Lung (tissue), 12 donors: ENCODE measurements around the gene KITLG. TPM values are rescaled to one million over a fixed set of nuclear protein-coding genes. Genes with fewer than 3 reads are reported as not detected.

Experiments used
- ATAC-seq: fragments of 200-7000 bp; cut with Tn5 transposase; one replicate; pipeline ENCODE4 v1.9.1; 2020; ENCODE audit warnings: moderate number of reproducible peaks; ENCODE audit not compliant: insufficient read depth, low FRiP score
- DNase-seq, 3 donors: peaks; one replicate each; pipeline ENCODE4 v3.0.0-alpha.2; 2013 to 2017
- H3K27ac ChIP-seq, 2 donors: one replicate each; pipeline ENCODE4 v1.5.1; 2013; ENCODE audit warnings: mild to moderate bottlenecking in 2 of 2, moderate library complexity in 2 of 2, control low read depth in 1 of 2, inconsistent platforms in 1 of 2, low read depth in 1 of 2, low read length in 1 of 2
- H3K27me3 ChIP-seq, 3 donors: one replicate each; pipeline ENCODE4 v1.5.1; 2013; ENCODE audit warnings: low read length in 2 of 3; ENCODE audit not compliant: control insufficient read depth in 3 of 3, insufficient read depth in 3 of 3
- H3K36me3 ChIP-seq, 4 donors: one replicate each; pipeline ENCODE4 v1.5.1; 2013; ENCODE audit warnings: low read length in 4 of 4, mild to moderate bottlenecking in 1 of 4, moderate library complexity in 1 of 4; ENCODE audit not compliant: control insufficient read depth in 4 of 4, insufficient read depth in 4 of 4
- H3K4me1 ChIP-seq, 5 donors: one replicate each; pipeline ENCODE4 v1.5.1; 2013; ENCODE audit warnings: low read length in 5 of 5, mild to moderate bottlenecking in 2 of 5, moderate library complexity in 1 of 5; ENCODE audit not compliant: control insufficient read depth in 5 of 5, insufficient read depth in 5 of 5
- H3K4me3 ChIP-seq: one replicate; pipeline ENCODE4 v1.5.1; 2013; ENCODE audit warnings: mild to moderate bottlenecking, control low read depth, moderate library complexity
- H3K9ac ChIP-seq, 2 donors: one replicate each; pipeline ENCODE4 v1.5.1; 2013; ENCODE audit warnings: low read length in 2 of 2, control low read depth in 1 of 2; ENCODE audit not compliant: insufficient read depth in 1 of 2
- H3K9me3 ChIP-seq, 4 donors: one replicate each; pipeline ENCODE4 v1.5.1; 2013; ENCODE audit warnings: low read length in 3 of 4, mild to moderate bottlenecking in 1 of 4, moderate library complexity in 1 of 4; ENCODE audit not compliant: control insufficient read depth in 4 of 4, insufficient read depth in 3 of 4
- CTCF ChIP-seq: IDR thresholded peaks from 2 replicates; pipeline ENCODE4 v1.5.1; 2012; ENCODE audit warnings: mild to moderate bottlenecking; ENCODE audit errors: control extremely low read depth, extremely low read depth
- WGBS, 2 donors: extraction: QIAGEN DNeasy Blood & Tissue Kit; methylation state at CpG; one replicate each; pipeline ENCODE4 v1.1.7; 2013; 5-methylcytosine and 5-hydroxymethylcytosine counted together
- polyA plus RNA-seq, 2 donors: library from polyadenylated mRNA; stranded (reverse); fragments of 200-250 nt; gene quantifications; one replicate each; pipeline ENCODE4 v1.2.1, GENCODE V29; 2013
- total RNA-seq, 2 donors: library from RNA; depleted of rRNA in 1 of 2; stranded (reverse); fragments of >200 nt in 1 of 2; gene quantifications; one replicate each; pipeline ENCODE4 v1.2.1, GENCODE V29; 2014 to 2021
- donor health status: control.
- donor health status: control.
- donor health status: Bipolar disorder and iron deficiency.
- donor health status: healthy.
- donor health status: DM: yes; HTN: yes; CAD: no.

Gene KITLG
- total and polyA plus RNA-seq, 4 donors: 13.7 to 142 (median 38.2) TPM

DNA sequence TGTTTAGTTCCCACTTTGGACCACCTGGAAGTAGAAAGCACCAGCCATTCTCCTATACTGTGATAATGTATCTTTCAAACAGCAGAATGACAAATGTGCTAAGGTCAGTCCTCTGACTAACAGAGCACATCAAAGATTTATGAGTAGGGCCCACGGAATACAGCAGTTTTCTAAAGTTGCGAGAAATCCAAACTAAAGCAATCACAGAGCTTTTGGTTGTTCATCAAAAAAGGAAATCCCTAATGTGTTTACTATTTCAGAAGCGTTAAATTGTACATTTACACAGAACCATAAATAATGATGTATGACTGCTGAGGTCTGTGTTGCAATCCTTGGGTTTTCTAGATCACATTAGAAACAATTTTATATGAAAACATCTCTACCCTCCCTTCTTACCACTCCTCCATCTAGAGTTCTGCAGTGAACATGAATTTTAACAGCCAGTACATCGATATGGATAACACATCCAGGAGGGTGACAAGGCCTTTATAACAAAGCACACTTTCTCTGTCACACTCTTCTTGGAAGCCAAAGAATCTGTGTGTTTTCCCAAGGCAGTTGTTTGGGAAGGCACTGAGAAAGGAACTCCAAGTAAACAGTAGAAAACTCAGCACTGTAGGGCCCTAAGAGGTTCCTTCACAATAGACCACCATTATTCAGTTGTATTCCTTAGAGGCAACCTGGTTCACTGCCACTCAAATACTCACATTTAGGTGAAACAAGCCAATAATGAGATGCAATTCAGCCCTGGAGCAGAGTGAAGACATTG is 7.3 kb downstream of the KITLG start:
- H3K27ac ChIP-seq: no peak overlapping the region

DNA sequence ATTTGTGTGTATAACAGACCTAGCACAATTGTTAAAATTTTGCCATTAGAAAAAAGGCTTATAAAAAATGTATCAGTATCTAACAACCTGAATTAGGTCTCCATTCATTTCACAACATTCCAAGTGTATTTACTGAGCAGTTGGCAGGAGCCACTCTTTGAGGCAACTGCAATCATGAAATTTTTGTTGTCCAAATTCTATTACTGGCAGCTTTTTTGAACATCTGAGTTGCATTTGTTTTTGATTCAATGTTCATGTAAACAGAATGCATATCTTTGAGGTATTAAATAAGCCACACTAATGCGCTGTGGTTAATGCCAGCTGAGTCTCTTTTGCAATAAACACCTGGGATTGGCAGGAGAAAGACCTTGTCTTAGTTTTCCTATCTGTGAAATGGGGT is 8.7 kb downstream of the KITLG start:
- Histone ChIP-seq H3K9me3 (no peaks in the 10 kb centered on the region), H3K9ac (no peak overlapping the region), H3K4me1 (peaks cover 0 to 36% (median 6%) of the 10 kb centered on the region in 5 donors), H3K4me3 (no peak overlapping the region), H3K27ac (no peak overlapping the region), H3K27me3 (no peaks in the 10 kb centered on the region), H3K36me3 (no peaks in the 10 kb centered on the region)
- peak in 1 of 3 donors; percentile 26 for DNase-seq
- ATAC-seq: no peak
- 83 to 85% methylated on average over 1 of the region's 1 CpG for WGBS, 2 donors
- TF ChIP-seq CTCF: no peak

More for the DNA sequence above, 7.3 kb downstream of the KITLG start:
- no peaks in the 10 kb centered on the region for H3K9me3 ChIP-seq
- no peaks in the 10 kb centered on the region for H3K27me3 ChIP-seq
- TF ChIP-seq CTCF: no peak
- no peaks in the 10 kb centered on the region for H3K36me3 ChIP-seq
- 37 to 48% methylated on average over 4 of the region's 4 CpGs for WGBS, 2 donors
- no peak overlapping the region for H3K9ac ChIP-seq
- ATAC-seq (no peak), DNase-seq (peak in 1 of 3 donors; percentile 23)
- peaks cover 0 to 40% (median 6%) of the 10 kb centered on the region in 5 donors for H3K4me1 ChIP-seq
- H3K4me3 ChIP-seq: no peak overlapping the region

DNA sequence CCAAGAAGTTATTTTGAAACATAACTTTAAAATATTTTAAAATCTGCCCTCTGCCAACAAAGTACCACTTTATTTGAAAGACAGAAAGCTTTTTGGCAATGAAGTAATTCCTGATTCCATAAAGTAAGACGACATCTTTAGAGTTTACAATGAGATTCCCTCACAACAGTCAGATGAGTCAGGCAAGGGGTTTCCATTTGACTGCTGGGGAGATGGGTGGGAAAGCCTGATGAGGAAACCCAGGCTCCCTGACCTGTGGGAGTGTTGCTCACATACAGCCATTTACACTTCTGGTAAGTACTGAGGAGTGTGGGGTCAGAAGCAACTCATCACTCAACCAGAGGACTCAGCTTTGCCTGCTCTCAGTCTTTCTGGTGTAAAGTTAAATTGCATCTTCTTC is 10.2 kb downstream of the KITLG start:
- TF ChIP-seq CTCF: no peak
- no peak overlapping the region for H3K4me3 ChIP-seq
- H3K9me3 ChIP-seq: no peaks in the 10 kb centered on the region
- no peaks in the 10 kb centered on the region for H3K27me3 ChIP-seq
- WGBS, 2 donors: 51 to 59% methylated on average over 1 of the region's 1 CpG
- ATAC-seq (no peak), DNase-seq (no peak)
- H3K27ac ChIP-seq: peak overlapping the region in 1 of 2 donors; percentile 59
- no peak overlapping the region for H3K9ac ChIP-seq
- peaks cover 0 to 37% (median 11%) of the 10 kb centered on the region in 5 donors for H3K4me1 ChIP-seq
- H3K36me3 ChIP-seq: no peaks in the 10 kb centered on the region

GRCh38 chr12:88566430-88566829 is 13.8 kb downstream of the KITLG start:
- 50 to 71% methylated on average over 4 of the region's 4 CpGs for WGBS, 2 donors
- H3K36me3 ChIP-seq: peaks cover 0 to 2% (median 0%) of the 10 kb centered on the region in 4 donors
- H3K27ac ChIP-seq: peak overlapping the region in 1 of 2 donors; percentile 47
- peak; percentile 54 for ATAC-seq
- H3K4me3 ChIP-seq: no peak overlapping the region
- no peak for TF ChIP-seq CTCF
- no peaks in the 10 kb centered on the region for H3K9me3 ChIP-seq
- peaks cover 0 to 20% (median 5%) of the 10 kb centered on the region in 5 donors for H3K4me1 ChIP-seq
- no peak overlapping the region for H3K9ac ChIP-seq
- no peaks in the 10 kb centered on the region for H3K27me3 ChIP-seq
- no peak for DNase-seq
